HCT116 (cell line): ENCODE data around the gene CBFB. TPM values are rescaled to one million over a fixed set of nuclear protein-coding genes. Genes with fewer than 3 reads are reported as not detected.

Experiments used
- ATAC-seq: fragments of 200-7000 bp; cut with Tn5 transposase; 2 replicates; pipeline ENCODE4 v1.9.1; 2020; ENCODE audit warnings: mild to moderate bottlenecking, moderate library complexity
- BruUV-seq: library from RNA; stranded (reverse); fragments of 400-500 nt; replicated peaks from 2 replicates; lab custom pipeline; 2021; lab: Mats Ljungman, UMichigan
- CTCF ChIA-PET: fragments of 300-600 bp; sonication (Branson Sonifier 250); formaldehyde crosslinking; loops from one replicate; lab custom pipeline; 2021; ENCODE audit warnings: antibody characterized with exemption; lab: Charles Lee
- POLR2A ChIA-PET: fragments of 300-600, 350-600 bp; sonication (Branson Sonifier 250); formaldehyde crosslinking; loops from one replicate; lab custom pipeline; 2021; ENCODE audit warnings: antibody characterized with exemption; lab: Charles Lee
- RAD21 ChIA-PET, 2 experiments: fragments of 300-600 bp; sonication (Branson Sonifier 250); formaldehyde crosslinking; loops; one replicate each; lab custom pipeline; 2023; ENCODE audit warnings: low total read pairs in 2 of 2; ENCODE audit not compliant: uncharacterized antibody in 2 of 2, unreplicated experiment in 2 of 2, low non-redundant PET in 1 of 2; lab: Charles Lee
- DNase-seq: peaks from one replicate; pipeline ENCODE4 v3.0.0-alpha.2; 2010; ENCODE audit warnings: low read depth, low spot score
- H2AFZ ChIP-seq: fragments of 200-600 bp; shearing (Covaris generic), sonication (generic); 2 replicates; pipeline ENCODE4 v1.6.1; 2017; ENCODE audit warnings: low read depth, mixed run types, mixed read lengths, antibody characterized with exemption, low read length; ENCODE audit not compliant: poor library complexity, severe bottlenecking
- H3K27ac ChIP-seq: 2 replicates; pipeline ENCODE4 v1.5.1; 2012; ENCODE audit warnings: low read depth, low read length
- H3K27me3 ChIP-seq: fragments of 200-600 bp; sonication (generic); 2 replicates; pipeline ENCODE4 v1.6.1; 2016; ENCODE audit warnings: mixed run types, low read length, mixed read lengths; ENCODE audit not compliant: insufficient read depth
- H3K36me3 ChIP-seq, 2 experiments: fragments of 200-500 bp in 1 of 2; fragments of 200-600 bp in 1 of 2; sonication (Bioruptor generic) in 1 of 2; sonication (generic) in 1 of 2; 2 replicates each; pipeline versions ENCODE4 v1.5.1 to v1.6.1; 2014 to 2016; ENCODE audit warnings: low read length in 2 of 2, inconsistent platforms in 1 of 2, mixed read lengths in 1 of 2, mixed run types in 1 of 2; ENCODE audit not compliant: insufficient read depth in 2 of 2, control insufficient read depth in 1 of 2
- H3K4me1 ChIP-seq, 2 experiments: fragments of 200-600 bp in 1 of 2; sonication (generic) in 1 of 2; 2 replicates each; pipeline versions ENCODE4 v1.5.1 to v1.6.1; 2012 to 2017; ENCODE audit warnings: low read length in 2 of 2, inconsistent platforms in 1 of 2, mild to moderate bottlenecking in 1 of 2, mixed read lengths in 1 of 2, mixed run types in 1 of 2, moderate library complexity in 1 of 2; ENCODE audit not compliant: insufficient read depth in 2 of 2, control insufficient read depth in 1 of 2
- H3K4me2 ChIP-seq: fragments of 200-600 bp; sonication (generic); 2 replicates; pipeline ENCODE4 v1.6.1; 2017; ENCODE audit warnings: mixed run types, low read length, mixed read lengths
- H3K4me3 ChIP-seq, 2 experiments: fragments of 200-600 bp in 1 of 2; sonication (generic) in 1 of 2; replicated peaks in 1 of 2; 2 replicates each; pipeline ENCODE4 v1.5.1; 2011 to 2016; ENCODE audit warnings: low read length in 2 of 2, control low read depth in 1 of 2, low read depth in 1 of 2, mild to moderate bottlenecking in 1 of 2, mixed read lengths in 1 of 2, mixed run types in 1 of 2
- H3K79me2 ChIP-seq: fragments of 200-600 bp; sonication (generic); 2 replicates; pipeline ENCODE4 v1.6.1; 2017; ENCODE audit warnings: mild to moderate bottlenecking, mixed run types, low read length, moderate library complexity, mixed read lengths; ENCODE audit not compliant: insufficient read depth
- H3K9ac ChIP-seq: fragments of 200-600 bp; sonication (generic); 2 replicates; pipeline ENCODE4 v1.6.1; 2016; ENCODE audit warnings: low read length, mixed read lengths
- H3K9me2 ChIP-seq: fragments of 200-600 bp; sonication (generic), shearing (Covaris generic); 2 replicates; pipeline ENCODE4 v1.6.1; 2017; ENCODE audit warnings: mixed run types, mild to moderate bottlenecking, moderate library complexity; ENCODE audit not compliant: insufficient read depth
- H3K9me3 ChIP-seq, 2 experiments: fragments of 200-500 bp in 1 of 2; fragments of 200-600 bp in 1 of 2; sonication (Bioruptor generic) in 1 of 2; sonication (generic) in 1 of 2; 2 replicates each; pipeline ENCODE4 v1.6.1; 2014 to 2017; ENCODE audit warnings: low read length in 2 of 2, mixed read lengths in 2 of 2, inconsistent platforms in 1 of 2, low read depth in 1 of 2, mild to moderate bottlenecking in 1 of 2, mixed run types in 1 of 2, moderate library complexity in 1 of 2; ENCODE audit not compliant: control insufficient read depth in 1 of 2, insufficient read depth in 1 of 2
- H4K20me1 ChIP-seq: fragments of 200-600 bp; sonication (generic), shearing (Covaris generic); 2 replicates; pipeline ENCODE4 v1.6.1; 2017; ENCODE audit warnings: mixed run types, mild to moderate bottlenecking, moderate library complexity; ENCODE audit not compliant: insufficient read depth
- EZH2phosphoT487 ChIP-seq: fragments of 200-600 bp; IDR thresholded peaks from 2 replicates; pipeline ENCODE4 v1.6.1; 2018; ENCODE audit warnings: antibody characterized with exemption, borderline replicate concordance
- FOSL1 ChIP-seq: IDR thresholded peaks from 2 replicates; pipeline ENCODE4 v1.6.1; 2012; ENCODE audit warnings: low read depth
- JUND ChIP-seq: IDR thresholded peaks from 2 replicates; pipeline ENCODE4 v1.6.1; 2012
- POLR2A ChIP-seq: IDR thresholded peaks from 2 replicates; pipeline ENCODE4 v1.7.0; 2011; ENCODE audit warnings: borderline replicate concordance; ENCODE audit not compliant: insufficient read depth, insufficient read length; ENCODE audit errors: extremely low read depth
- POLR2AphosphoS5 ChIP-seq: IDR thresholded peaks from 2 replicates; pipeline ENCODE4 v1.6.1; 2011; ENCODE audit warnings: mild to moderate bottlenecking, low read depth, low read length, moderate library complexity
- RAD21 ChIP-seq: IDR thresholded peaks from 2 replicates; pipeline ENCODE4 v1.6.1; 2012; ENCODE audit warnings: low read depth, mild to moderate bottlenecking
- SIN3A ChIP-seq: IDR thresholded peaks from 2 replicates; pipeline ENCODE4 v1.6.1; 2012; ENCODE audit warnings: low read depth
- SRF ChIP-seq: IDR thresholded peaks from 2 replicates; pipeline ENCODE4 v1.6.1; 2012; ENCODE audit warnings: low read depth
- ZBTB33 ChIP-seq: IDR thresholded peaks from 2 replicates; pipeline ENCODE4 v1.6.1; 2011; ENCODE audit warnings: mild to moderate bottlenecking, low read length, moderate library complexity; ENCODE audit not compliant: insufficient replicate concordance; ENCODE audit errors: extremely low read depth
- ZFX ChIP-seq: fragments of 450-650 bp; IDR thresholded peaks from 2 replicates; pipeline ENCODE4 v1.6.1; 2017
- ZNF274 ChIP-seq: fragments of 200-500 bp; sonication (Bioruptor generic); IDR thresholded peaks from 2 replicates; pipeline ENCODE4 v1.6.1; 2014; ENCODE audit warnings: mild to moderate bottlenecking, low read depth, low read length, inconsistent platforms
- intact Hi-C: fragments of 100-400 bp; cut with micrococcal nuclease; formaldehyde crosslinking; loops from 2 replicates; pipeline ENCODE4 v1.10.0; 2022
- total RNA-seq: library from RNA; stranded (reverse); gene quantifications from one replicate; pipeline ENCODE4 v1.2.1, GENCODE V29; 2021; ENCODE audit not compliant: unreplicated experiment
- TF ChIP-seq, protein P1 (sequence below): IDR thresholded peaks from 2 replicates; pipeline ENCODE4 v1.6.1; 2012

Gene CBFB
- total RNA-seq, 1 experiment from 2014 or later, result 101 TPM

DNA sequence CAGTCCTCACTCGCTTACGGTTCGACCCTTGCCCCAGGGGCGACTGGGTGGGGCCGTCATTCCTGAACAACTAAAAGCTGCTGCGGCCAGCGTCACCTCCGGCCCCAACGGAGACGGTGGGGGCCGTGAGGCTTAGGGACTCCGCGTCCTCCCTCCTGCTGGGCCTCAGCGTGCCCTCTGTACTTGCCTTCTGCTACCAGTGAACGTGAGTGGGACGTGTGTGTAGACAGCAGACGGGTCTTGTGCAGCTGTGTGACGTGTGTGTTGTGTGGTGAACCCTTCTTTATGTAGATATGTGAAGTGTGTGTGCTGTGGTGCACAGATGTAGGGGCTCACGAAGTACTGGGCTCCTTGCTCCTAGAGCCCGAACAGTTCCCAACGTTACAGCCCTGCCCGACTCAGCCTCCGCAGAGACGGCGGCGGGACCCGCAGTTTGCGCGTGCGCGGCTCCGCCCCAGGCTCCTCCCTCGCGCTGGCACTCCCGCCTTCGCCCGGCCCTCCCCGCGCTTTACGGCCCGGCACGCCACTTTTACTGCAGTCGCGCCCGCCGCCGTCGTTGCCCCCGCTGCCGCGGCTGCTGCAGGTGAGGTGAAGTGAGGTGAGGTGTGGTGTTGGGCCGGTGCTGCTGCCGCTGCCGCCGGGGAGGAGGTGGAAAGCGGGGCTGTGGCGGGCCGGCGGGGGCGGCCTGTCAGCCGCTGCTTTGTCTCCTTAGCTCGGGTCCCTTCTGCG is 80.6 kb downstream of the CBFB start, which contains the start of gene PHAF1:
Gene PHAF1 (plus strand): TSS at position 535 of the 729 bp plus-strand sequence. CDS start 235 bp downstream, outside the sequence.
- ATAC-seq (peak; percentile 93), DNase-seq (peak; percentile 71)
- CTCF ChIA-PET, result no interaction called here
- no TSS peak for BruUV-seq
- Histone ChIP-seq H3K36me3 (no peaks in the 10 kb centered on the region), H3K27ac (peak within 1 kb of the TSS; percentile 53), H3K79me2 (peaks cover 45% of the 10 kb centered on the region), H3K4me3 (peak within 1 kb of the TSS; percentile 68 to 81), H3K9ac (peak within 1 kb of the TSS; percentile 81), H3K9me3 (no peaks in the 10 kb centered on the region), H3K27me3 (no peaks in the 10 kb centered on the region), H2AFZ (no peak within 1 kb of the TSS), H3K4me1 (peaks cover 14 to 44% of the 10 kb centered on the region in 2 experiments; a peak in 3 of 4 replicates), H3K4me2 (peak within 1 kb of the TSS; percentile 99), H4K20me1 (no peaks in the 10 kb centered on the region), H3K9me2 (no peaks in the 10 kb centered on the region)
- POLR2A ChIA-PET, result no interaction called here
- RAD21 ChIA-PET, result interaction anchor here in 1 of 2 experiments (1.1 kb wide), 1 partner anchor 92 kb away, joined by 3 read pairs; no protein-coding TSS in a partner anchor
- TF ChIP-seq EZH2phosphoT487 (no peak), JUND (no peak), FOSL1 (no peak), POLR2A (peak; percentile 97), ZFX (peak; percentile 25; the same call in 1 of the 2 replicates), SIN3A (0 out of 2 replicates have a peak, but pooled peaks have one; percentile 68), POLR2AphosphoS5 (peak; percentile 95), SRF (no peak), ZBTB33 (no peak), ZNF274 (no peak), RAD21 (no peak)
- TF ChIP-seq, protein P1, sequence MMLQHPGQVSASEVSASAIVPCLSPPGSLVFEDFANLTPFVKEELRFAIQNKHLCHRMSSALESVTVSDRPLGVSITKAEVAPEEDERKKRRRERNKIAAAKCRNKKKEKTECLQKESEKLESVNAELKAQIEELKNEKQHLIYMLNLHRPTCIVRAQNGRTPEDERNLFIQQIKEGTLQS, result no peak
- intact Hi-C loops, result loop anchor here (10.0 kb wide), 1 partner anchor 215 kb away; no protein-coding TSS in a partner anchor
